Measurements from ENCODE around the gene PGBD1. TPM values are rescaled to one million over a fixed set of nuclear protein-coding genes. Genes with fewer than 3 reads are reported as not detected.

Gene PGBD1
- total and polyA plus RNA-seq, 8 donors = 0.58 to 5.8 (median 1.7) TPM

- Histone ChIP-seq H3K27ac (no peak overlapping the region), H3K9me3 (no peaks in the 10 kb centered on the region), H3K27me3 (no peaks in the 10 kb centered on the region), H3K36me3 (no peaks in the 10 kb centered on the region), H3K4me1 (peaks cover 10 to 25% (median 16%) of the 10 kb centered on the region in 4 donors), H3K4me3 (no peak overlapping the region)
- no peak for DNase-seq
- 9 to 21% (median 12%) methylated on average over 2 of the region's 2 CpGs for WGBS, 5 donors
- intact Hi-C loops (cut with DNase I; ENCODE audit: low total_unique reads) = no loop called here
- TF ChIP-seq POLR2AphosphoS5 (IDR thresholded peaks at IDR 0.05) = no peak
- no peak for TF ChIP-seq POLR2A (IDR thresholded peaks at IDR 0.05)
- TF ChIP-seq EP300 (IDR thresholded peaks at IDR 0.05) = no peak
- no peak for TF ChIP-seq CTCF (IDR thresholded peaks at IDR 0.05)
These were observed 65.7 kb downstream of the PGBD1 start for GRCh38 chr6:28347119-28347518.

- TF ChIP-seq EP300 (IDR thresholded peaks at IDR 0.05) (no peak), POLR2A (IDR thresholded peaks at IDR 0.05) (no peak), CTCF (IDR thresholded peaks at IDR 0.05) (no peak), POLR2AphosphoS5 (IDR thresholded peaks at IDR 0.05) (no peak)
- no peak for DNase-seq
- WGBS, 5 donors = 1 to 2% (median 2%) methylated on average over 9 of the region's 9 CpGs
- peaks cover 12 to 46% (median 26%) of the 10 kb centered on the region in 4 donors for H3K4me1 ChIP-seq
- H3K36me3 ChIP-seq = no peaks in the 10 kb centered on the region
- H3K27ac ChIP-seq = peak overlapping the region; percentile 75 to 89 (median 87)
- H3K9me3 ChIP-seq = no peaks in the 10 kb centered on the region
- intact Hi-C loops (cut with DNase I; ENCODE audit: low total_unique reads) = no loop called here
- H3K4me3 ChIP-seq = peak overlapping the region; percentile 61 to 92 (median 70)
- no peaks in the 10 kb centered on the region for H3K27me3 ChIP-seq
These were observed 68.0 kb downstream of the PGBD1 start for GRCh38 chr6:28349344-28349891.

- H3K36me3 ChIP-seq = no peaks in the 10 kb centered on the region
- no peaks in the 10 kb centered on the region for H3K9me3 ChIP-seq
- WGBS, 5 donors = 0 to 1% (median 1%) methylated on average over 28 to 30 of the region's 30 CpGs
- no peaks in the 10 kb centered on the region for H3K27me3 ChIP-seq
- peak within 1 kb of the TSS; percentile 61 to 92 (median 70) for H3K4me3 ChIP-seq
- DNase-seq = peak; percentile 86 to 95
- H3K27ac ChIP-seq = peak within 1 kb of the TSS; percentile 75 to 89 (median 87)
- peak; percentile 35 to 58 (median 46) for TF ChIP-seq POLR2AphosphoS5 (IDR thresholded peaks at IDR 0.05)
- TF ChIP-seq CTCF (IDR thresholded peaks at IDR 0.05) = no peak
- TF ChIP-seq POLR2A (IDR thresholded peaks at IDR 0.05) = no peak
- intact Hi-C loops (cut with DNase I; ENCODE audit: low total_unique reads) = no loop called here
- peaks cover 19 to 53% (median 33%) of the 10 kb centered on the region in 4 donors for H3K4me1 ChIP-seq
These were observed 68.7 kb downstream of the PGBD1 start, which contains the start of gene ZKSCAN3 for GRCh38 chr6:28349892-28350737. TSS of gene ZKSCAN3 (plus strand) at chr6:28349947. CDS start at chr6:28359587, 9,640 bp downstream.

- intact Hi-C loops (cut with DNase I; ENCODE audit: low total_unique reads) = no loop called here
- no peaks in the 10 kb centered on the region for H3K27me3 ChIP-seq
- H3K27ac ChIP-seq = peak overlapping the region; percentile 72 to 89 (median 87)
- H3K9me3 ChIP-seq = no peaks in the 10 kb centered on the region
- no peak for TF ChIP-seq POLR2A (IDR thresholded peaks at IDR 0.05)
- no peak for TF ChIP-seq CTCF (IDR thresholded peaks at IDR 0.05)
- TF ChIP-seq POLR2AphosphoS5 (IDR thresholded peaks at IDR 0.05) = peak in 1 of 3 donors; percentile 18
- peak; percentile 45 to 67 for DNase-seq
- no peaks in the 10 kb centered on the region for H3K36me3 ChIP-seq
- 26 to 50% (median 38%) methylated on average over 2 of the region's 2 CpGs for WGBS, 5 donors
- H3K4me3 ChIP-seq = peak overlapping the region; percentile 61 to 92 (median 70)
- H3K4me1 ChIP-seq = peaks cover 24 to 62% (median 39%) of the 10 kb centered on the region in 4 donors
These were observed 69.7 kb downstream of the PGBD1 start for GRCh38 chr6:28351087-28351486.

Data from stomach (tissue), 9 donors.